GM19395 (cell line): Measurements from ENCODE around the gene METTL9.
A peak's percentile ranks its signal among the peaks of the same experiment; 100 is the strongest.

Experiments used
- ATAC-seq: cut with Tn5 transposase; IDR thresholded peaks from one replicate; pipeline ENCODE4 v1.9.1; 2021; ENCODE audit warnings: mild to moderate bottlenecking, moderate library complexity; ENCODE audit not compliant: unreplicated experiment

Gene METTL9

GRCh38 chr16:21703589-21704174 lies 104.3 kb downstream of the METTL9 start:
- ATAC-seq: peak; percentile 62

- ATAC-seq: no peak
These were observed 104.9 kb downstream of the METTL9 start for GRCh38 chr16:21704266-21704665.

- no peak for ATAC-seq
These were observed 105.4 kb downstream of the METTL9 start for GRCh38 chr16:21704733-21705132.
